ENCODE measurements around the gene NELFE. TPM values are rescaled to one million over a fixed set of nuclear protein-coding genes. Genes with fewer than 3 reads are reported as not detected.

NELFE gene
- total and polyA plus RNA-seq, 5 donors, result 45.8 to 53.1 (median 50.4) TPM

GRCh38 chr6:31966997-31967925 is 8.5 kb upstream of the NELFE start:
- no peaks in the 10 kb centered on the region for H3K9me3 ChIP-seq (ENCODE audit: control insufficient read depth, low read length)
- no peak overlapping the region for H3K27ac ChIP-seq (ENCODE audit: low read length)
- peaks cover 4% of the 10 kb centered on the region for H3K4me1 ChIP-seq (ENCODE audit: control insufficient read depth, insufficient read depth, low read length)
- H3K4me3 ChIP-seq (ENCODE audit: low read length), result no peak overlapping the region
- no peak for ATAC-seq
- peak in 1 of 3 donors; percentile 18 for DNase-seq
- H3K27me3 ChIP-seq (ENCODE audit: control insufficient read depth, insufficient read depth), result no peaks in the 10 kb centered on the region
- intact Hi-C loops (cut with DNase I), result no loop called here
- 85% methylated on average over 10 of the region's 10 CpGs for WGBS

GRCh38 chr6:31966506-31966905 is 7.7 kb upstream of the NELFE start:
- peak in 1 of 3 donors; percentile 10 for DNase-seq
- H3K4me1 ChIP-seq (ENCODE audit: control insufficient read depth, insufficient read depth, low read length), result peaks cover 4% of the 10 kb centered on the region
- ATAC-seq, result no peak
- H3K9me3 ChIP-seq (ENCODE audit: control insufficient read depth, low read length), result no peaks in the 10 kb centered on the region
- H3K27ac ChIP-seq (ENCODE audit: low read length), result no peak overlapping the region
- H3K4me3 ChIP-seq (ENCODE audit: low read length), result no peak overlapping the region
- 90% methylated on average over 7 of the region's 7 CpGs for WGBS
- intact Hi-C loops (cut with DNase I), result no loop called here
- no peaks in the 10 kb centered on the region for H3K27me3 ChIP-seq (ENCODE audit: control insufficient read depth, insufficient read depth)

- Histone ChIP-seq H3K27me3 (ENCODE audit: control insufficient read depth, insufficient read depth) (no peaks in the 10 kb centered on the region), H3K9me3 (ENCODE audit: control insufficient read depth, low read length) (no peaks in the 10 kb centered on the region), H3K27ac (ENCODE audit: low read length) (no peak overlapping the region), H3K4me1 (ENCODE audit: control insufficient read depth, insufficient read depth, low read length) (no peaks in the 10 kb centered on the region), H3K4me3 (ENCODE audit: low read length) (no peak overlapping the region)
- peak in 2 of 3 donors; percentile 44 to 47 for DNase-seq
- 90% methylated on average over 13 of the region's 13 CpGs for WGBS
- intact Hi-C loops (cut with DNase I), result no loop called here
- no peak for ATAC-seq
Observed at GRCh38 chr6:31965700-31966099, 6.9 kb upstream of the NELFE start.

- Histone ChIP-seq H3K27ac (ENCODE audit: low read length) (no peak overlapping the region), H3K27me3 (ENCODE audit: control insufficient read depth, insufficient read depth) (no peaks in the 10 kb centered on the region), H3K4me1 (ENCODE audit: control insufficient read depth, insufficient read depth, low read length) (no peaks in the 10 kb centered on the region), H3K4me3 (ENCODE audit: low read length) (no peak overlapping the region), H3K9me3 (ENCODE audit: control insufficient read depth, low read length) (no peaks in the 10 kb centered on the region)
- 94% methylated on average over 19 of the region's 19 CpGs for WGBS
- intact Hi-C loops (cut with DNase I), result no loop called here
- no peak for DNase-seq
- ATAC-seq, result no peak
Observed at GRCh38 chr6:31963921-31964320, 5.2 kb upstream of the NELFE start.

GRCh38 chr6:31961616-31962015 is 2.8 kb upstream of the NELFE start:
- DNase-seq (no peak), ATAC-seq (no peak)
- H3K9me3 ChIP-seq (ENCODE audit: control insufficient read depth, low read length), result no peaks in the 10 kb centered on the region
- no peaks in the 10 kb centered on the region for H3K4me1 ChIP-seq (ENCODE audit: control insufficient read depth, insufficient read depth, low read length)
- H3K27ac ChIP-seq (ENCODE audit: low read length), result no peak overlapping the region
- no peak overlapping the region for H3K4me3 ChIP-seq (ENCODE audit: low read length)
- intact Hi-C loops (cut with DNase I), result no loop called here
- 91% methylated on average over 12 of the region's 12 CpGs for WGBS
- no peaks in the 10 kb centered on the region for H3K27me3 ChIP-seq (ENCODE audit: control insufficient read depth, insufficient read depth)

- Histone ChIP-seq H3K4me1 (ENCODE audit: control insufficient read depth, insufficient read depth, low read length) (no peaks in the 10 kb centered on the region), H3K27me3 (ENCODE audit: control insufficient read depth, insufficient read depth) (no peaks in the 10 kb centered on the region), H3K9me3 (ENCODE audit: control insufficient read depth, low read length) (no peaks in the 10 kb centered on the region), H3K27ac (ENCODE audit: low read length) (peak overlapping the region; percentile 40), H3K4me3 (ENCODE audit: low read length) (peak overlapping the region; percentile 73)
- 8% methylated on average over 11 of the region's 11 CpGs for WGBS
- intact Hi-C loops (cut with DNase I), result loop anchor here (5.0 to 10.0 kb wide), 4 partner anchors 54 to 274 kb away; partner anchors contain the start of genes ZBTB12 (in 3 of the 4), LY6G5C (in 2 of the 4) and EHMT2 (in 1 of the 4)
- ATAC-seq (peak in 1 of 2 donors; percentile 5), DNase-seq (no peak)
Observed at GRCh38 chr6:31958412-31958740, 395 bp downstream of the NELFE start.

- Histone ChIP-seq H3K4me1 (ENCODE audit: control insufficient read depth, insufficient read depth, low read length) (no peaks in the 10 kb centered on the region), H3K27ac (ENCODE audit: low read length) (no peak overlapping the region), H3K4me3 (ENCODE audit: low read length) (no peak overlapping the region), H3K9me3 (ENCODE audit: control insufficient read depth, low read length) (no peaks in the 10 kb centered on the region), H3K27me3 (ENCODE audit: control insufficient read depth, insufficient read depth) (no peaks in the 10 kb centered on the region)
- DNase-seq (no peak), ATAC-seq (no peak)
- intact Hi-C loops (cut with DNase I), result loop anchor here (5.0 to 10.0 kb wide), 4 partner anchors 52 to 272 kb away; partner anchors contain the start of genes ZBTB12 (in 3 of the 4), LY6G5C (in 2 of the 4) and EHMT2 (in 1 of the 4)
- whole genome bisulfite sequencing, result 93% methylated on average over 3 of the region's 3 CpGs
Observed at GRCh38 chr6:31956796-31957195, 2.0 kb downstream of the NELFE start.

GRCh38 chr6:31954511-31954910 is 4.3 kb downstream of the NELFE start:
- Histone ChIP-seq H3K27me3 (ENCODE audit: control insufficient read depth, insufficient read depth) (no peaks in the 10 kb centered on the region), H3K4me1 (ENCODE audit: control insufficient read depth, insufficient read depth, low read length) (no peaks in the 10 kb centered on the region), H3K9me3 (ENCODE audit: control insufficient read depth, low read length) (no peaks in the 10 kb centered on the region), H3K27ac (ENCODE audit: low read length) (no peak overlapping the region), H3K4me3 (ENCODE audit: low read length) (no peak overlapping the region)
- no peak for DNase-seq
- intact Hi-C loops (cut with DNase I), result loop anchor here (5.0 to 10.0 kb wide), 4 partner anchors 50 to 272 kb away; partner anchors contain the start of genes LY6G5C (in 3 of the 4), ZBTB12 (in 2 of the 4) and EHMT2 (in 1 of the 4)
- 97% methylated on average over 28 of the region's 28 CpGs for WGBS
- ATAC-seq, result no peak

- 69% methylated on average over 5 of the region's 5 CpGs for WGBS
- H3K27ac ChIP-seq (ENCODE audit: low read length), result no peak overlapping the region
Observed at GRCh38 chr6:31952890-31953289, 5.9 kb downstream of the NELFE start.

GRCh38 chr6:31952140-31952805 is 6.5 kb downstream of the NELFE start:
- peak; percentile 62 to 89 (median 85) for DNase-seq
- H3K4me3 ChIP-seq (ENCODE audit: low read length), result no peak overlapping the region

More at GRCh38 chr6:31952890-31953289, 5.9 kb downstream of the NELFE start:
- intact Hi-C loops (cut with DNase I), result loop anchor here (5.0 to 10.0 kb wide), 4 partner anchors 48 to 271 kb away; partner anchors contain the start of genes LY6G5C (in 3 of the 4), ZBTB12 (in 2 of the 4) and EHMT2 (in 1 of the 4)
- Histone ChIP-seq H3K27me3 (ENCODE audit: control insufficient read depth, insufficient read depth) (no peaks in the 10 kb centered on the region), H3K4me1 (ENCODE audit: control insufficient read depth, insufficient read depth, low read length) (no peaks in the 10 kb centered on the region), H3K4me3 (ENCODE audit: low read length) (no peak overlapping the region), H3K9me3 (ENCODE audit: control insufficient read depth, low read length) (no peaks in the 10 kb centered on the region)
- no peak for DNase-seq
- ATAC-seq, result no peak

More at GRCh38 chr6:31952140-31952805, 6.5 kb downstream of the NELFE start:
- WGBS, result 56% methylated on average over 5 of the region's 5 CpGs
- Histone ChIP-seq H3K9me3 (ENCODE audit: control insufficient read depth, low read length) (no peaks in the 10 kb centered on the region), H3K4me1 (ENCODE audit: control insufficient read depth, insufficient read depth, low read length) (no peaks in the 10 kb centered on the region), H3K27ac (ENCODE audit: low read length) (no peak overlapping the region), H3K27me3 (ENCODE audit: control insufficient read depth, insufficient read depth) (no peaks in the 10 kb centered on the region)
- intact Hi-C loops (cut with DNase I), result loop anchor here (5.0 to 10.0 kb wide), 4 partner anchors 47 to 270 kb away; partner anchors contain the start of genes LY6G5C (in 3 of the 4), ZBTB12 (in 2 of the 4) and EHMT2 (in 1 of the 4)
- ATAC-seq, result peak; percentile 52 to 63

All from right cardiac atrium (tissue), 5 donors.